K562 (cell line): ENCODE data around the gene PTPRZ1. TPM values are rescaled to one million over a fixed set of nuclear protein-coding genes. Genes with fewer than 3 reads are reported as not detected.

Experiments used
- ATAC-seq: fragments of 200-7000 bp; cut with Tn5 transposase; 3 replicates; pipeline ENCODE4 v1.9.1; 2020; ENCODE audit warnings: moderate library complexity
- BruUV-seq: library from RNA; stranded (reverse); fragments of 400-500 nt; replicated peaks from 2 replicates; lab custom pipeline; 2021; lab: Mats Ljungman, UMichigan
- CTCF ChIA-PET: fragments of 300-600 bp; formaldehyde crosslinking; extraction: SDS; loops from one replicate; lab custom pipeline; 2021; ENCODE audit warnings: low intra/inter-chr PET ratio; lab: Yijun Ruan, JAX
- POLR2A ChIA-PET: fragments of 300-600, 350-650 bp; sonication (Branson Sonifier 250); formaldehyde crosslinking; extraction: SDS; loops from one replicate; lab custom pipeline; 2021; ENCODE audit warnings: antibody characterized with exemption, inconsistent platforms; lab: Yijun Ruan, JAX
- DNase-seq, 4 experiments: peaks; one replicate each; pipeline versions ENCODE4 v3.0.0 to v3.0.0-alpha.2; 2011 to 2018; ENCODE audit warnings: low spot score in 3 of 4, mixed read lengths in 3 of 4; ENCODE audit errors: extremely low read depth in 1 of 4
- FAIRE-seq: peaks from 2 replicates; lab custom pipeline; 2011; peaks lifted over from hg19 to GRCh38; lab: Jason Lieb, UNC
- H2AFZ ChIP-seq: 2 replicates; pipeline ENCODE4 v1.6.0; 2011; ENCODE audit warnings: low read depth, low read length, control low read depth, inconsistent platforms
- H3K27ac ChIP-seq: fragments of 200-600 bp; 3 replicates; pipeline ENCODE4 v1.8.0; 2011; ENCODE audit warnings: low read depth, mild to moderate bottlenecking, control low read depth, inconsistent platforms, low read length, moderate library complexity, mixed read lengths; ENCODE audit errors: extremely low read depth
- H3K27me3 ChIP-seq, 2 experiments: fragments of 300-600 bp in 1 of 2; 2 replicates in 1 of 2; 3 replicates in 1 of 2; pipeline versions ENCODE4 v1.6.0 to v1.8.0; 2011; ENCODE audit warnings: inconsistent platforms in 2 of 2, low read length in 2 of 2, mild to moderate bottlenecking in 1 of 2, mixed read lengths in 1 of 2, moderate library complexity in 1 of 2; ENCODE audit not compliant: control insufficient read depth in 2 of 2, insufficient read depth in 2 of 2
- H3K36me3 ChIP-seq: fragments of 300-600 bp; 3 replicates; pipeline ENCODE4 v1.8.0; 2011; ENCODE audit warnings: mild to moderate bottlenecking, low read length, inconsistent platforms; ENCODE audit not compliant: control insufficient read depth, insufficient read depth
- H3K4me1 ChIP-seq, 2 experiments: fragments of 200-600 bp in 1 of 2; replicated peaks in 1 of 2; 2 replicates in 1 of 2; 3 replicates in 1 of 2; pipeline versions ENCODE4 v1.5.1 to v1.8.0; 2011; ENCODE audit warnings: inconsistent platforms in 2 of 2, low read length in 2 of 2, mild to moderate bottlenecking in 1 of 2, mixed read lengths in 1 of 2, moderate library complexity in 1 of 2; ENCODE audit not compliant: control insufficient read depth in 2 of 2, insufficient read depth in 2 of 2
- H3K4me2 ChIP-seq: 2 replicates; pipeline ENCODE4 v1.6.1; 2011; ENCODE audit warnings: low read length, control low read depth, inconsistent platforms, mixed read lengths; ENCODE audit not compliant: insufficient read depth
- H3K4me3 ChIP-seq: fragments of 200-600 bp; sonication (generic), shearing (Covaris generic); 2 replicates; pipeline ENCODE4 v1.5.1; 2016; ENCODE audit warnings: control low read depth, inconsistent platforms
- H3K79me2 ChIP-seq: fragments of 200-600 bp; 3 replicates; pipeline ENCODE4 v1.8.0; 2011; ENCODE audit warnings: low read length, inconsistent platforms; ENCODE audit not compliant: control insufficient read depth, insufficient read depth
- H3K9ac ChIP-seq, 2 experiments: 2 replicates each; pipeline versions ENCODE4 v1.6.0 to v1.6.1; 2011; ENCODE audit warnings: low read depth in 2 of 2, low read length in 2 of 2, control low read depth in 1 of 2, inconsistent platforms in 1 of 2, mild to moderate bottlenecking in 1 of 2, mixed read lengths in 1 of 2; ENCODE audit not compliant: insufficient read depth in 1 of 2
- H3K9me1 ChIP-seq: one replicate; pipeline ENCODE4 v1.6.0; 2011; ENCODE audit warnings: inconsistent platforms, mild to moderate bottlenecking, low read length, moderate library complexity; ENCODE audit not compliant: control insufficient read depth, insufficient read depth
- H3K9me3 ChIP-seq: replicated peaks from 2 replicates; pipeline ENCODE4 v1.5.1; 2011; ENCODE audit warnings: low read depth, low read length, inconsistent platforms; ENCODE audit not compliant: control insufficient read depth, insufficient read depth
- H4K20me1 ChIP-seq: replicated peaks from 2 replicates; pipeline ENCODE4 v1.6.1; 2011; ENCODE audit warnings: low read length, inconsistent platforms, mixed read lengths; ENCODE audit not compliant: control insufficient read depth, insufficient read depth
- DDX20 ChIP-seq: fragments of 450-650 bp; IDR thresholded peaks from 2 replicates; pipeline ENCODE4 v1.6.1; 2016; ENCODE audit warnings: missing genetic modification characterization, low read depth, mild to moderate bottlenecking, missing compliant biosample characterization, moderate library complexity
- FOXO4 ChIP-seq: fragments of 450-650 bp; formaldehyde crosslinking; IDR thresholded peaks from 2 replicates; pipeline ENCODE4 v1.4.0; 2020; ENCODE audit warnings: mild to moderate bottlenecking, moderate library complexity
- GATAD2B ChIP-seq: fragments of 450-650 bp; IDR thresholded peaks from 2 replicates; pipeline ENCODE4 v1.6.1; 2017; ENCODE audit warnings: mild to moderate bottlenecking, borderline replicate concordance
- GMEB1 ChIP-seq: fragments of 250-450 bp; sonication (Bioruptor Pico); IDR thresholded peaks from 2 replicates; pipeline ENCODE4 v1.4.0; 2020; ENCODE audit warnings: mild to moderate bottlenecking
- PCBP2 ChIP-seq: fragments of 200-400 bp; formaldehyde crosslinking; IDR thresholded peaks from 2 replicates; pipeline ENCODE4 v1.6.1; 2018; ENCODE audit warnings: low read length, low read depth, mild to moderate bottlenecking, moderate library complexity; ENCODE audit not compliant: poor library complexity, severe bottlenecking
- PTRF ChIP-seq: fragments of 450-650 bp; IDR thresholded peaks from 2 replicates; pipeline ENCODE4 v1.6.1; 2016; ENCODE audit warnings: mild to moderate bottlenecking, missing genetic modification characterization, missing compliant biosample characterization
- SNIP1 ChIP-seq: fragments of 450-650 bp; IDR thresholded peaks from 2 replicates; pipeline ENCODE4 v1.7.1; 2017; ENCODE audit warnings: low read depth, mild to moderate bottlenecking
- ZHX1 ChIP-seq: fragments of 150-350 bp; conservative IDR thresholded peaks from 2 replicates; pipeline ENCODE4 v1.6.1; 2014; ENCODE audit warnings: low read length
- ZNF143 ChIP-seq: sonication (generic); formaldehyde crosslinking; IDR thresholded peaks from 2 replicates; pipeline ENCODE4 v1.9.0; 2022; ENCODE audit warnings: mild to moderate bottlenecking, missing genetic modification reagents
- ZNF165 ChIP-seq: fragments of 250-450 bp; sonication (Bioruptor Pico); IDR thresholded peaks from 2 replicates; pipeline ENCODE4 v1.4.0; 2020; ENCODE audit warnings: borderline replicate concordance
- WGBS: fragments of 100-300 bp; shearing (Covaris generic); methylation state at CpG from one replicate; pipeline ENCODE4 v1.1.6; 2016; ENCODE audit warnings: low coverage, mixed read lengths; ENCODE audit not compliant: insufficient coverage; ENCODE audit errors: missing lambda C conversion rate; 5-methylcytosine and 5-hydroxymethylcytosine counted together
- in situ Hi-C: fragments of 300-500 bp; cut with MboI; formaldehyde crosslinking; loops from 4 replicates; pipeline ENCODE4 v1.15.0; 2018; ENCODE audit warnings: inconsistent platforms, mixed read lengths
- intact Hi-C: fragments of 100-400 bp; cut with micrococcal nuclease; formaldehyde crosslinking; loops from 2 replicates; pipeline ENCODE4 v1.14.2; 2022
- polyA plus RNA-seq, 8 experiments: library from polyadenylated mRNA; depleted of rRNA in 4 of 8; stranded (reverse) in 5 of 8; unstranded in 3 of 8; fragments of >200 nt; fragmentation: Nextera tagmentation in 2 of 8; fragmentation: Illumina TruSeq in 1 of 8; extraction: Ambion mirVana in 2 of 8; extraction: Trizol in 1 of 8; gene quantifications; 2 replicates each; pipeline versions ENCODE4 v1.2.1 to v1.2.3, GENCODE V29; 2011 to 2014; ENCODE audit warnings: inconsistent platforms in 1 of 8, missing spikeins in 1 of 8
- total RNA-seq, 7 experiments: library from RNA; depleted of rRNA in 6 of 7; stranded (reverse); fragments of >200 nt in 6 of 7; fragmentation: Illumina TruSeq in 2 of 7; extraction: Trizol in 2 of 7; gene quantifications; 2 replicates each; pipeline versions ENCODE4 v1.2.1 to v1.2.3, GENCODE V29; 2011 to 2021; ENCODE audit warnings: low replicate concordance in 1 of 7
- TF ChIP-seq, protein P1 (sequence below), 3 experiments: fragments of 200-800 bp in 1 of 3; fragments of 250-450 bp in 1 of 3; fragments of 450-650 bp in 1 of 3; sonication (Bioruptor Pico) in 1 of 3; sonication (Bioruptor generic) in 1 of 3; formaldehyde crosslinking in 1 of 3; IDR thresholded peaks; 2 replicates each; pipeline versions ENCODE4 v1.6.1 to v1.8.0; 2016 to 2022; ENCODE audit warnings: mild to moderate bottlenecking in 2 of 3, missing genetic modification characterization in 2 of 3, missing compliant biosample characterization in 1 of 3, moderate library complexity in 1 of 3

PTPRZ1 gene
- total and polyA plus RNA-seq, 9 of the 15 experiments (the other 6 are each of a cell fraction or from before 2014, with no cell fraction given) = 0.04 TPM; not detected in 7

GRCh38 chr7:122094549-122094948, 221.6 kb downstream of the PTPRZ1 start:
- Histone ChIP-seq H3K4me3 (no peak overlapping the region), H2AFZ (no peak overlapping the region), H3K4me2 (no peak overlapping the region), H3K27ac (no peak overlapping the region), H3K9ac (no peak overlapping the region), H3K36me3 (no peaks in the 10 kb centered on the region), H3K27me3 (no peaks in the 10 kb centered on the region), H3K9me3 (peaks cover 2% of the 10 kb centered on the region; the same call in 1 of the 2 replicates), H3K4me1 (no peaks in the 10 kb centered on the region), H4K20me1 (no peaks in the 10 kb centered on the region), H3K79me2 (no peaks in the 10 kb centered on the region), H3K9me1 (no peaks in the 10 kb centered on the region)
- ATAC-seq (no peak), DNase-seq (no peak), FAIRE-seq (no peak)
- 4% methylated on average over 1 of the region's 1 CpG for WGBS
- in situ Hi-C loops (no loop called here), intact Hi-C loops (no loop called here)
- BruUV-seq = no TSS peak
- CTCF ChIA-PET = no interaction called here
- POLR2A ChIA-PET = no interaction called here
- TF ChIP-seq GATAD2B (no peak), DDX20 (no peak), GMEB1 (CRISPR knock-in tag) (no peak), SNIP1 (no peak), ZNF143 (CRISPR knock-in tag) (no peak), PTRF (tag) (no peak), FOXO4 (CRISPR knock-in tag) (no peak), PCBP2 (no peak), ZHX1 (no peak), ZNF165 (no peak)
- TF ChIP-seq, protein P1, sequence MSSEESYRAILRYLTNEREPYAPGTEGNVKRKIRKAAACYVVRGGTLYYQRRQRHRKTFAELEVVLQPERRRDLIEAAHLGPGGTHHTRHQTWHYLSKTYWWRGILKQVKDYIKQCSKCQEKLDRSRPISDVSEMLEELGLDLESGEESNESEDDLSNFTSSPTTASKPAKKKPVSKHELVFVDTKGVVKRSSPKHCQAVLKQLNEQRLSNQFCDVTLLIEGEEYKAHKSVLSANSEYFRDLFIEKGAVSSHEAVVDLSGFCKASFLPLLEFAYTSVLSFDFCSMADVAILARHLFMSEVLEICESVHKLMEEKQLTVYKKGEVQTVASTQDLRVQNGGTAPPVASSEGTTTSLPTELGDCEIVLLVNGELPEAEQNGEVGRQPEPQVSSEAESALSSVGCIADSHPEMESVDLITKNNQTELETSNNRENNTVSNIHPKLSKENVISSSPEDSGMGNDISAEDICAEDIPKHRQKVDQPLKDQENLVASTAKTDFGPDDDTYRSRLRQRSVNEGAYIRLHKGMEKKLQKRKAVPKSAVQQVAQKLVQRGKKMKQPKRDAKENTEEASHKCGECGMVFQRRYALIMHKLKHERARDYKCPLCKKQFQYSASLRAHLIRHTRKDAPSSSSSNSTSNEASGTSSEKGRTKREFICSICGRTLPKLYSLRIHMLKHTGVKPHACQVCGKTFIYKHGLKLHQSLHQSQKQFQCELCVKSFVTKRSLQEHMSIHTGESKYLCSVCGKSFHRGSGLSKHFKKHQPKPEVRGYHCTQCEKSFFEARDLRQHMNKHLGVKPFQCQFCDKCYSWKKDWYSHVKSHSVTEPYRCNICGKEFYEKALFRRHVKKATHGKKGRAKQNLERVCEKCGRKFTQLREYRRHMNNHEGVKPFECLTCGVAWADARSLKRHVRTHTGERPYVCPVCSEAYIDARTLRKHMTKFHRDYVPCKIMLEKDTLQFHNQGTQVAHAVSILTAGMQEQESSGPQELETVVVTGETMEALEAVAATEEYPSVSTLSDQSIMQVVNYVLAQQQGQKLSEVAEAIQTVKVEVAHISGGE (CRISPR knock-in tag; IDR thresholded peaks at IDR 0.05) = no peak
